HepG2 (cell line): ENCODE results near the gene PREX1. TPM values are rescaled to one million over a fixed set of nuclear protein-coding genes. Genes with fewer than 3 reads are reported as not detected.
A peak's percentile ranks its signal among the peaks of the same experiment; 100 is the strongest.

Source experiments
- BCLAF1 ChIP-seq: fragments of 450-650 bp; IDR thresholded peaks from 2 replicates; pipeline ENCODE4 v1.6.1; 2017; ENCODE audit warnings: mild to moderate bottlenecking
- DZIP1 ChIP-seq: sonication (generic); formaldehyde crosslinking; IDR thresholded peaks from 2 replicates; pipeline ENCODE4 v1.5.0; 2020; ENCODE audit warnings: mild to moderate bottlenecking, missing genetic modification reagents
- LRRFIP1 ChIP-seq: sonication (generic); formaldehyde crosslinking; conservative IDR thresholded peaks from 2 replicates; pipeline ENCODE4 v1.4.0; 2020; ENCODE audit warnings: missing genetic modification reagents
- MTF2 ChIP-seq: sonication (generic); formaldehyde crosslinking; IDR thresholded peaks from 2 replicates; pipeline ENCODE4 v1.5.0; 2020; ENCODE audit warnings: missing genetic modification reagents, borderline replicate concordance
- NR0B2 ChIP-seq: sonication (generic); formaldehyde crosslinking; IDR thresholded peaks from 2 replicates; pipeline ENCODE4 v1.4.0; 2020; ENCODE audit warnings: mild to moderate bottlenecking, missing genetic modification reagents
- SALL2 ChIP-seq: sonication (generic); formaldehyde crosslinking; IDR thresholded peaks from 2 replicates; pipeline ENCODE4 v1.8.1; 2023; ENCODE audit warnings: mild to moderate bottlenecking, missing genetic modification reagents, inconsistent platforms
- ZNF318 ChIP-seq: sonication (generic); formaldehyde crosslinking; IDR thresholded peaks from 2 replicates; pipeline ENCODE4 v1.4.0; 2020; ENCODE audit warnings: mild to moderate bottlenecking, missing genetic modification reagents
- ZNF589 ChIP-seq: sonication (generic); formaldehyde crosslinking; conservative IDR thresholded peaks from 2 replicates; pipeline ENCODE4 v1.8.0; 2022; ENCODE audit warnings: mild to moderate bottlenecking, moderate library complexity, missing genetic modification reagents
- polyA plus RNA-seq, 8 experiments: library from polyadenylated mRNA; depleted of rRNA in 3 of 8; stranded (reverse) in 7 of 8; unstranded in 1 of 8; fragments of >200 nt; fragmentation: Illumina TruSeq in 4 of 8; extraction: Trizol in 4 of 8; gene quantifications; 2 replicates each; pipeline versions ENCODE4 v1.2.1 to v1.2.3, GENCODE V29; 2011 to 2016; ENCODE audit warnings: low read depth in 4 of 8, missing spikeins in 1 of 8, mixed read lengths in 1 of 8; ENCODE audit not compliant: insufficient read depth in 1 of 8
- total RNA-seq, 5 experiments: library from RNA; depleted of rRNA; stranded (reverse); fragments of >200 nt; fragmentation: Illumina TruSeq; extraction: Trizol; gene quantifications; 2 replicates each; pipeline ENCODE4 v1.2.3, GENCODE V29; 2016; ENCODE audit warnings: low read depth in 1 of 5

The PREX1 gene
- total and polyA plus RNA-seq, 2 of the 13 experiments (the other 11 are each of a cell fraction or from before 2014, with no cell fraction given), result 0.02 to 0.04 TPM

- TF ChIP-seq ZNF318 (no peak), SALL2 (CRISPR knock-in tag) (peak; percentile 3; the same call in 1 of the 2 replicates), LRRFIP1 (CRISPR knock-in tag) (no peak), ZNF589 (CRISPR knock-in tag) (no peak), BCLAF1 (no peak), MTF2 (no peak), DZIP1 (no peak), NR0B2 (CRISPR knock-in tag) (no peak)
Measured at GRCh38 chr20:48621376-48622078, 206.3 kb downstream of the PREX1 start (continued).
